Endodermal cell (in vitro differentiated cells): Measurements from ENCODE around the gene IL12RB2. TPM values are rescaled to one million over a fixed set of nuclear protein-coding genes. Genes with fewer than 3 reads are reported as not detected.

Source experiments
- DNase-seq: peaks from one replicate; pipeline ENCODE4 v3.0.0-alpha.2; 2017
- H3K27ac ChIP-seq: 2 replicates; pipeline ENCODE4 v1.5.1; 2013; ENCODE audit warnings: mild to moderate bottlenecking, low read depth, low read length, moderate library complexity
- H3K27me3 ChIP-seq: 2 replicates; pipeline ENCODE4 v1.6.1; 2013; ENCODE audit warnings: mild to moderate bottlenecking, low read length, moderate library complexity; ENCODE audit not compliant: insufficient read depth, control insufficient read depth, poor library complexity, severe bottlenecking
- H3K36me3 ChIP-seq: 2 replicates; pipeline ENCODE4 v1.7.0; 2013; ENCODE audit warnings: mild to moderate bottlenecking, low read length, moderate library complexity; ENCODE audit not compliant: control insufficient read depth, insufficient read depth
- H3K4me1 ChIP-seq: one replicate; pipeline ENCODE4 v1.7.0; 2013; ENCODE audit warnings: low read length; ENCODE audit not compliant: control insufficient read depth, insufficient read depth
- H3K4me3 ChIP-seq: 2 replicates; pipeline ENCODE4 v1.5.1; 2013; ENCODE audit warnings: mild to moderate bottlenecking, low read length, moderate library complexity
- H3K9ac ChIP-seq: 2 replicates; pipeline ENCODE4 v1.6.1; 2013; ENCODE audit warnings: mild to moderate bottlenecking, low read length, moderate library complexity; ENCODE audit not compliant: poor library complexity, severe bottlenecking; ENCODE audit errors: extremely low read depth
- H3K9me3 ChIP-seq: 2 replicates; pipeline ENCODE4 v1.6.1; 2013; ENCODE audit warnings: mild to moderate bottlenecking, low read length, moderate library complexity; ENCODE audit not compliant: control insufficient read depth
- H3K27ac Mint-ChIP-seq: 2 replicates; pipeline ENCODE4 v1.8.0; 2020; ENCODE audit warnings: mixed read lengths
- H3K27me3 Mint-ChIP-seq: 2 replicates; pipeline ENCODE4 v1.8.0; 2021; ENCODE audit warnings: mild to moderate bottlenecking, mixed read lengths; ENCODE audit not compliant: insufficient read depth
- H3K36me3 Mint-ChIP-seq: 2 replicates; pipeline ENCODE4 v1.8.0; 2020; ENCODE audit warnings: low read depth, mixed read lengths
- H3K4me1 Mint-ChIP-seq: 2 replicates; pipeline ENCODE4 v1.8.0; 2020; ENCODE audit warnings: mixed read lengths
- H3K4me3 Mint-ChIP-seq: 2 replicates; pipeline ENCODE4 v1.8.0; 2020; ENCODE audit warnings: mild to moderate bottlenecking, moderate library complexity, mixed read lengths
- H3K9me3 Mint-ChIP-seq: 2 replicates; pipeline ENCODE4 v1.8.0; 2020; ENCODE audit warnings: mild to moderate bottlenecking, mixed read lengths
- CTCF ChIP-seq: fragments of 200-600 bp; sonication (generic); conservative IDR thresholded peaks from 2 replicates; pipeline ENCODE4 v1.5.0; 2021; ENCODE audit warnings: antibody characterized with exemption, mild to moderate bottlenecking
- WGBS, 2 experiments: methylation state at CpG; one replicate each; pipeline versions ENCODE4 v1.1.5 to v1.1.7; 2013; ENCODE audit warnings: missing lambda C conversion rate in 2 of 2, mixed read lengths in 1 of 2; ENCODE audit not compliant: insufficient coverage in 1 of 2, insufficient read length in 1 of 2; 5-methylcytosine and 5-hydroxymethylcytosine counted together
- total RNA-seq, 2 donors: library from RNA; stranded (reverse); fragmentation: NEBNext Ultra II Directional in 1 of 2; extraction: Animal tissue kit (Norgen Biotek cat#: 25700) in 1 of 2; gene quantifications; 2 replicates in 1 of 2; 3 replicates in 1 of 2; pipeline ENCODE4 v1.2.1, GENCODE V29; 2021

Gene IL12RB2
- total RNA-seq, 2 donors from 2014 or later: 0.29 TPM; not detected in 1

GRCh38 chr1:67336157-67336556 is 28.5 kb downstream of the IL12RB2 start:
- Histone ChIP-seq H3K27me3 (no peaks in the 10 kb centered on the region), H3K4me1 (no peaks in the 10 kb centered on the region), H3K27ac (no peak overlapping the region), H3K36me3 (no peaks in the 10 kb centered on the region), H3K4me3 (no peak overlapping the region), H3K9me3 (no peaks in the 10 kb centered on the region), H3K9ac (no peak overlapping the region)
- Mint-ChIP-seq H3K9me3 (no peaks in the 10 kb centered on the region), H3K4me1 (peaks cover 18% of the 10 kb centered on the region), H3K36me3 (no peaks in the 10 kb centered on the region), H3K27ac (no peak overlapping the region), H3K4me3 (no peak overlapping the region), H3K27me3 (no peaks in the 10 kb centered on the region)
- WGBS, 2 experiments: 91 to 94% methylated on average over 4 to 5 of the region's 5 CpGs
- no peak for TF ChIP-seq CTCF
- DNase-seq: no peak

- H3K4me3 Mint-ChIP-seq: no peak overlapping the region
- TF ChIP-seq CTCF: no peak
These were observed 29.1 kb downstream of the IL12RB2 start for GRCh38 chr1:67336783-67337182.

GRCh38 chr1:67338642-67339041 is 31.0 kb downstream of the IL12RB2 start:
- no peaks in the 10 kb centered on the region for H3K27me3 Mint-ChIP-seq
- no peak overlapping the region for H3K27ac Mint-ChIP-seq
- peaks cover 14% of the 10 kb centered on the region for H3K4me1 Mint-ChIP-seq

More at GRCh38 chr1:67336783-67337182, 29.1 kb downstream of the IL12RB2 start:
- 89 to 100% methylated on average over 1 to 5 of the region's 6 CpGs for WGBS, 2 experiments
- H3K27me3 Mint-ChIP-seq: no peaks in the 10 kb centered on the region
- H3K9me3 Mint-ChIP-seq: no peaks in the 10 kb centered on the region
- H3K9ac ChIP-seq: no peak overlapping the region
- H3K9me3 ChIP-seq: no peaks in the 10 kb centered on the region
- no peak overlapping the region for H3K4me3 ChIP-seq
- DNase-seq: no peak
- no peaks in the 10 kb centered on the region for H3K36me3 Mint-ChIP-seq
- H3K27ac ChIP-seq: no peak overlapping the region
- peaks cover 19% of the 10 kb centered on the region for H3K4me1 Mint-ChIP-seq
- no peaks in the 10 kb centered on the region for H3K4me1 ChIP-seq
- H3K27me3 ChIP-seq: no peaks in the 10 kb centered on the region
- no peaks in the 10 kb centered on the region for H3K36me3 ChIP-seq
- H3K27ac Mint-ChIP-seq: no peak overlapping the region

More at GRCh38 chr1:67338642-67339041, 31.0 kb downstream of the IL12RB2 start:
- no peak for DNase-seq
- WGBS, 2 experiments: 87 to 100% methylated on average over 1 to 3 of the region's 3 CpGs
- H3K9me3 Mint-ChIP-seq: no peaks in the 10 kb centered on the region
- no peak overlapping the region for H3K4me3 Mint-ChIP-seq
- no peaks in the 10 kb centered on the region for H3K9me3 ChIP-seq
- no peak overlapping the region for H3K27ac ChIP-seq
- H3K4me1 ChIP-seq: no peaks in the 10 kb centered on the region
- H3K27me3 ChIP-seq: no peaks in the 10 kb centered on the region
- H3K9ac ChIP-seq: no peak overlapping the region
- no peak for TF ChIP-seq CTCF
- H3K36me3 Mint-ChIP-seq: no peaks in the 10 kb centered on the region
- H3K36me3 ChIP-seq: no peaks in the 10 kb centered on the region
- H3K4me3 ChIP-seq: no peak overlapping the region
